ENCODE results near the gene ACSS2.

DNA sequence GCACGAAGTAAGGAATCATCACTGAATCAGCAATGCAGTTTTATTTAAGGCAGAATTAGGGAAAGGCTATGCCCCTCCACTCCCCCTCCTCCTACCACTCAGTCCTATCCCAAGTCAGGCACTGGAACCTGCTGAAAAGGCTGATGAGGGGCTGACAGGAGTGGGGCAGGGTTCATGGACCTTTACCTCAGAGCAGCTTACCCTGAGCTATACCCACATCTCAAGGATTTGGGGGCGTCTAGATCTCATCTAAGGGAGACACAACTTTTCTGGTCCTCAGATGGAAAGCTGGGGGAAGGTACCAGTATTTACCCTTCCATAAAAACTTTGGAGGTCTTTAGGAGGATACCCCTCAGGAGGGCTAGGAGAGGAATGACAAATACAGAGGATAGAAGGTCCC is 52.0 kb downstream of the ACSS2 start:
- TF ChIP-seq POLR2A (IDR thresholded peaks at IDR 0.05; ENCODE audit: low read length) (no peak), GATA1 (IDR thresholded peaks at IDR 0.05; ENCODE audit: low read depth, low read length) (no peak)

Data from erythroblast (primary cell).